OCI-LY1 (cell line): ENCODE results near the gene GLT6D1.

ENCODE experiments used
- H2AFZ ChIP-seq: fragments of 200-600 bp; sonication (generic), shearing (Covaris generic); 2 replicates; pipeline ENCODE4 v1.6.0; 2014; ENCODE audit warnings: antibody characterized with exemption, mild to moderate bottlenecking, low read length
- H3F3A ChIP-seq: fragments of 200-600 bp; sonication (generic), shearing (Covaris generic); 2 replicates; pipeline ENCODE4 v1.6.0; 2014; ENCODE audit warnings: mild to moderate bottlenecking, antibody characterized with exemption, low read length, moderate library complexity; ENCODE audit not compliant: insufficient read depth
- H3K27ac ChIP-seq: fragments of 200-600 bp; sonication (generic); 2 replicates; pipeline ENCODE4 v1.5.1; 2014; ENCODE audit warnings: low read length, mixed run types, mild to moderate bottlenecking, low read depth; ENCODE audit not compliant: poor library complexity, severe bottlenecking
- H3K27me3 ChIP-seq: fragments of 200-600 bp; sonication (generic); 2 replicates; pipeline ENCODE4 v1.6.0; 2014; ENCODE audit warnings: antibody characterized with exemption, mild to moderate bottlenecking, low read length, moderate library complexity; ENCODE audit not compliant: insufficient read depth
- H3K36me3 ChIP-seq: fragments of 200-600 bp; sonication (generic); 2 replicates; pipeline ENCODE4 v1.6.1; 2014; ENCODE audit warnings: mild to moderate bottlenecking, antibody characterized with exemption, low read length, moderate library complexity, mixed read lengths; ENCODE audit not compliant: insufficient read depth
- H3K4me1 ChIP-seq: fragments of 200-600 bp; sonication (generic); 2 replicates; pipeline ENCODE4 v1.5.1; 2014; ENCODE audit warnings: mild to moderate bottlenecking, low read length, moderate library complexity; ENCODE audit not compliant: insufficient read depth, severe bottlenecking
- H3K4me2 ChIP-seq: fragments of 200-600 bp; sonication (generic), shearing (Covaris generic); 2 replicates; pipeline ENCODE4 v1.6.1; 2014; ENCODE audit warnings: low read length
- H3K4me3 ChIP-seq: fragments of 200-600 bp; sonication (generic); 2 replicates; pipeline ENCODE4 v1.5.1; 2014; ENCODE audit warnings: low read length, low read depth, mild to moderate bottlenecking, mixed read lengths; ENCODE audit not compliant: poor library complexity, severe bottlenecking
- H3K79me2 ChIP-seq: fragments of 200-600 bp; shearing (Covaris generic); 2 replicates; pipeline ENCODE4 v1.6.1; 2016; ENCODE audit warnings: mixed run types, low read length, mixed read lengths; ENCODE audit not compliant: insufficient read depth
- H3K9ac ChIP-seq: fragments of 200-600 bp; sonication (generic), shearing (Covaris generic); 2 replicates; pipeline ENCODE4 v1.6.1; 2014; ENCODE audit warnings: mild to moderate bottlenecking, low read length, mixed read lengths
- H3K9me2 ChIP-seq: fragments of 200-600 bp; sonication (generic), shearing (Covaris generic); 2 replicates; pipeline ENCODE4 v1.6.1; 2014; ENCODE audit warnings: low read depth, mild to moderate bottlenecking, low read length, mixed read lengths
- H3K9me3 ChIP-seq: fragments of 200-600 bp; shearing (Covaris generic); 2 replicates; pipeline ENCODE4 v1.6.1; 2014; ENCODE audit warnings: low read length, mixed read lengths
- H4K20me1 ChIP-seq: fragments of 200-600 bp; sonication (generic), shearing (Covaris generic); 2 replicates; pipeline ENCODE4 v1.6.0; 2016; ENCODE audit warnings: mild to moderate bottlenecking, low read length; ENCODE audit not compliant: insufficient read depth
- CTCF ChIP-seq: fragments of 200-600 bp; sonication (generic), shearing (Covaris generic); IDR thresholded peaks from 2 replicates; pipeline ENCODE4 v1.5.1; 2017; ENCODE audit warnings: mild to moderate bottlenecking, antibody characterized with exemption, low read length, moderate library complexity, mixed read lengths
- EZH2 ChIP-seq: fragments of 200-600 bp; sonication (generic), shearing (Covaris generic); IDR thresholded peaks from 2 replicates; pipeline ENCODE4 v1.8.0; 2017; ENCODE audit warnings: borderline replicate concordance, mixed run types, mild to moderate bottlenecking, antibody characterized with exemption, low read length, moderate library complexity, mixed read lengths

The GLT6D1 gene

DNA sequence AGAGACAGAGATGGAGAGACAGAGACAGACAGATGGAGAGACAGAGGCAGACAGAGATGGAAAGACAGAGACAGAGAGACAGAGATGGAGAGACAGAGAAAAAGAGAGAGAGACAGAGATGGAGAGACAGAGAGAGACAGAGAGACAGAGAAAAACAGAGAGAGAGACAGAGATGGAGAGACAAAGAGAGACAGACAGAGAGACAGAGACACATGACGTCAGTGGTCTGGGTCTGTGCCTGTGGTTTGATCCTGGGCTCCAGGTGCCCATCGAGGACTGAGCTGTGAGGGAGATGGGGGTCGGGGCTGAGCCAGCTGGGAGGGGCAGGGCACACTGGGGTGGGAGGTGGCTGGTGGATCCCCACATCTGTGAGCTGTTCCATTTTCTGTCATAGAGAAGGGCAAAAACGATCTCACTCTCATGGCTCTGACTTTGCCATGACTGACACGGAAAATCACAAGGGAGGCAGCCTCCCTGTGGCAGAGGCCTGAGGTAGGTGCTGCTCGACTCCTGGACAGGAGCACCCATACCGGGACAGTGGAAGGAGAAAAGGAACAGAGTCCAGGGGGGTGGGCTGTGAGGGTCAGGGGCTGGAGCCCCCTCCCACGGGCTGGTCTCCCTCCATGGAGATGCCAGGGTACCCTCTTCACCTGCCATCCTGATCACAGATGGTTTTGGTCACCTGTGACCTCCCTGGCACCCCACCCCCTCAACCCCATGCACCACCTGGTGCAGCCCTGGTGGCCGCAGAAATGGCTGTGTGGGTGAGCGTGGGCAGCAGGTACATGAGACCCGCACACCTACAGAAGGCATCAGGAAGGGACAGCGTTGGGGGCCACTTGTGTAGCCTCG, 28.8 kb downstream of the GLT6D1 start:
- H3K9me2 ChIP-seq: no peaks in the 10 kb centered on the region
- H3F3A ChIP-seq: no peaks in the 10 kb centered on the region
- H3K4me1 ChIP-seq: no peaks in the 10 kb centered on the region
- no peaks in the 10 kb centered on the region for H3K27me3 ChIP-seq
- no peaks in the 10 kb centered on the region for H4K20me1 ChIP-seq
- TF ChIP-seq EZH2 (no peak), CTCF (no peak)
- no peaks in the 10 kb centered on the region for H3K79me2 ChIP-seq
- H3K4me3 ChIP-seq: no peak overlapping the region
- H3K9ac ChIP-seq: no peak overlapping the region
- no peaks in the 10 kb centered on the region for H3K9me3 ChIP-seq
- H3K4me2 ChIP-seq: no peak overlapping the region
- no peak overlapping the region for H3K27ac ChIP-seq
- no peak overlapping the region for H2AFZ ChIP-seq
- H3K36me3 ChIP-seq: no peaks in the 10 kb centered on the region

- H4K20me1 ChIP-seq: no peaks in the 10 kb centered on the region
- no peaks in the 10 kb centered on the region for H3K9me3 ChIP-seq
- no peaks in the 10 kb centered on the region for H3K9me2 ChIP-seq
- H3K9ac ChIP-seq: no peak overlapping the region
- H3K4me3 ChIP-seq: no peak overlapping the region
- H3K79me2 ChIP-seq: no peaks in the 10 kb centered on the region
- H2AFZ ChIP-seq: no peak overlapping the region
- no peaks in the 10 kb centered on the region for H3F3A ChIP-seq
- H3K27me3 ChIP-seq: no peaks in the 10 kb centered on the region
- H3K27ac ChIP-seq: no peak overlapping the region
- H3K36me3 ChIP-seq: no peaks in the 10 kb centered on the region
- TF ChIP-seq EZH2 (no peak), CTCF (no peak)
- no peaks in the 10 kb centered on the region for H3K4me1 ChIP-seq
- no peak overlapping the region for H3K4me2 ChIP-seq
These were observed 29.9 kb downstream of the GLT6D1 start for GRCh38 chr9:135609366-135609955.

DNA sequence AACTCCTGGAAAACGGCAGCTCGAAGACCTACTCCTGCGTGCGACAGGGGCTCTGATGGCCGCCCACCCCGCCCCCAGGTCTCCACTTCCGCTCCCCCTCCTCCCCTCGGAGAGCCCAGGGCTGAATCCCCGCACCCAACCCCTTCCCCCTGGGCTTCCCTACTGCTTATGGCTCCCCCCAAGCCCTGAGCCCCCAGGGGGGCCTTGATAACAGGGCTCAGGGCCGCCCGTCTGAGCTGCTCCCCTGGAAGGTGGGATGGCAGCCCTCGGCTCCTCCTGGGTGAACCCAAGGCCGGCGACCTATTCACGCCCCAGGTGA, 30.4 kb downstream of the GLT6D1 start:
- Histone ChIP-seq H3K36me3 (no peaks in the 10 kb centered on the region), H3K9me2 (no peaks in the 10 kb centered on the region), H3K79me2 (no peaks in the 10 kb centered on the region), H3K4me1 (no peaks in the 10 kb centered on the region), H3K9ac (no peak overlapping the region), H3K27me3 (no peaks in the 10 kb centered on the region), H3K4me2 (no peak overlapping the region), H3K4me3 (no peak overlapping the region), H3K27ac (no peak overlapping the region), H4K20me1 (no peaks in the 10 kb centered on the region), H2AFZ (no peak overlapping the region), H3K9me3 (no peaks in the 10 kb centered on the region), H3F3A (no peaks in the 10 kb centered on the region)
- TF ChIP-seq CTCF (no peak), EZH2 (no peak)
